A204.1 (cell line): ENCODE results near the gene DTX2.
"Not testable (repeated sequence)": the region's sequence is repeated elsewhere in the genome, so short reads cannot be mapped to it uniquely, and the experiment has no call there.

Experiments used
- FAIRE-seq: peaks from 2 replicates; lab custom pipeline; 2012; peaks lifted over from hg19 to GRCh38; lab: Jason Lieb, UNC

The DTX2 gene

DNA sequence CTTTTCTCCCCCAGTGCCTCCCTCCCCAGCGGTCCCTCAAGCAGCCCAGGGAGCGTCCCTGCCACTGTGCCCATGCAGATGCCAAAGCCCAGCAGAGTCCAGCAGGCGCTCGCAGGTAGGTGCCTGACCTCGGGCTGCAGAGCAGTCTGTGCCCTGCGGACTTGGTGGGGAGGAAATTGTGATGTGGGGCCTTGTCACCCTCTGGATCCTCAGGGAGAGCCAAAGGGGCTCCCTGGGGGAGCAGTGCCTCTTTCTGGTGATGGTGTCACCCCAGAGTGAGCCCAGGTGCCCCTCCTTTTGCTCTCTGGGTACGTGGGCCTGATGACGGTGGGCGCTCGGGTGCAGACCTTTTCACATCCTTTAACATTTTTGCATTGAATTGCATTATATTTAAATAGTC, 30.6 kb downstream of the DTX2 start:
- not testable (repeated sequence) for FAIRE-seq

DNA sequence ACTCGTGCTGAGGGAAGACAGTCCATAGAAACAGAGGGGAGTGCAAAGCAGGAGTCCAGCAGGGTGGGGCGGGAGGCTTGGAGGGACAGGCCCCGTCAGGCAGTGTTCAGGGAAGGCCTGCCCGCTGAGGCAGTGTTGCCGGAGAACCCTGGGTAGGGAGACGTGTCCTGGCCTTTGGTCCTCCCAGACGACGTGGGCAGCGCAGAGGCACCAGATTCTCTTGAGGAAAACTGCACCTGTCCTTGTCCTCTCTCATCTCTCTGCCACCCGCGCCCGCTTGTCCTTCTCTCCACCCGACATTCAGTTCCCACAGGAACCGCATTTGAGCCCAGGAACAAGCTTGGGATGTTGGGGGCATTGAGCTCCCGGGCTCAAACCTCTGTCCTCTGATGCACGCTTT, 34.2 kb downstream of the DTX2 start:
- FAIRE-seq: not testable (repeated sequence)

DNA sequence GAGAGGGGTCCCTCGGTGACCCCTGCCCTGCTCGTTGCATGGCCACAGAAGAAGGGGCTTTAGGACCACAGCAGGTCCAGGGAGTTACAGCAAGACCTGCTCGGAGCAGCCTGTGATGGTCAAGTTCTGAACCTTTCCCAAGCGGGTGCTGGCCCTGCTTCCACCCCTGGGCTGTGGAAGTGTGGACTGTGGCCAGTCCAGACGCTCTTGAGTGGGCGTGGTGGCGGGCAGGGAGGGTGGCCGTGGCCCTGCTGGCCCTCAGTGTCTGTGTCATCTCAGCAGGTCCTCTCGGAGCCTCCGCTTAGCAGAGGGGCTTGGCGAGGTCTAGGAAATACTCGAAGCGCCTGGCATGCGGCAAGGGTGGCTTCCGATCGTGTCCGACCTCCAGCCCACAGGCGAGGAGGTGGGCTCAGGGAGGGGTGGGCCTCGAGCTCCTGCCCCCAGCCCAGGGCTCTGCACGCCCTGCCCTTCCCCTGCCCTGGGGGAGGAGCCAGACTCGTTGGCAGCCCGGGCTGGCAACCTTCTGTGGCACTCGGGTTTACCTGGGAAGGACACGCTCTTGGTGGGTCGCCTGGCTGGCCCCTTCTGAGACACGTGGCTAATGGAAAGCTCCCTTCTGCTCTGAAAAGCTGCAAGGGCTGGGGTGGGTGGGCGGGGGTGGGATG, 36.5 kb downstream of the DTX2 start:
- not testable (repeated sequence) for FAIRE-seq

DNA sequence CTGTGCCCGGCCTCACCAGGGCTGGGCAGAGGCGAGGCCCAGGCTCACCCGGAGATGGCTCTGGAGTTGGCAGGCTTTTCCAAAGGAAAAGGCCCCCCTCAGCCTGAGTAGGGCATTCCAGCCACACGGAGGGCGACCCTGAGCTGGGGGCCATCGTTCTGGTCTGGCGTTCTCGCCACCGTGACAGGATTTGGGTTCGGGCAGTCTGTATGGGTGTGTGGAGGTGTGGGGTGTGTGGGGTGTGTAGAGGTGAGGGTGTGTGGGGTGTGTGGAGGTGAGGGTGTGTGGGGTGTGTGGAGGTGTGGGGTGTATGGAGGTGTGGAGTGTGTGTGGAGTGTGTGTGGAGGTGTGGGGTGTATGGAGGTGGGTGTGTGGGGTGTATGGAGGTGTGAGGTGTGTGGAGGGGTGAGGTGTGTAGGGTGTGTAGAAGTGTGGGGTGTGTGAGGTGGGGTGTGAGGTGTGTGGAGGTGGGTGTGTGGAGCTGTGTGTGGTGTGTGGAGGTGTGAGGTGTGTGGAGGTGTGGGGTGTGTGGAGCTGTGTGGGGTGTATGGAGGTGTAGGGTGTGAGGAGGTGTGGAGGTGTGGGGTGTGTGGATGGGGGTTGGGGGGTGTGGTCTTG, 37.2 kb downstream of the DTX2 start:
- FAIRE-seq: not testable (repeated sequence)

DNA sequence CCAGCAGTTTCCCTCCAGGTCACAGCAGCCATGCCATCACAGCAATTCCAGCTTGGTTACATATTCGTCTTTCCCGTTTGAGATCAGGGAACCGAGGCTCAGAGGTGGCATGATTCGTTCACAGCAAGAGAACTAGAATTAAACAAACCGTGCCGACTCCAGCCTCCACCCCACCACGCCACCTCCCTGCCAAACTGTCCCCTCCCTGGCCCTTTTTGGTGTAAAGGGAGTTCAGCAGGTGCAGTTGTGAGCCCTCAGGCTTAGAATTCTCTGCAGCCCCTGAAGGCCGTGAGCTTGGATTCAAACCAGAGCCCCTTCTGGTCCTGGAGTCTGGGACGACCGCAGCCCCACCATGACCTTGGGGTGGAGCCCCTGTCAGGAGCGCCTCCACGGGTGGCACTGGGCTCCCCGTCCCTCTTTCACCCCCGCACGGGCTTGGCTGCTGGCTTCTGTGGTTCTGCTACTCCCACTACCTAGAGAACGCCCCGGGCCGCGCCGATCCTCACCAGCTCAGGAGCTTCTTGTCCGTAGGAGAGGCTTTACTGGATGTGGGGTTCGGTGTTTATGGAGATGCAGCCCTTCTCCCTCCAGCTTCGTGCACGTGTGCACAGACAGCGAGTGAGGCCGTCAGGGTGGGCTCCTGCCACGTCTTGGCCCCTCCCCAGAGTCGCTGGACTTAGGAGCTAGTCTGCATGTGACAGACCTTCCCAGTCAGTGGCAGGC, 37.9 kb downstream of the DTX2 start:
- not testable (repeated sequence) for FAIRE-seq

DNA sequence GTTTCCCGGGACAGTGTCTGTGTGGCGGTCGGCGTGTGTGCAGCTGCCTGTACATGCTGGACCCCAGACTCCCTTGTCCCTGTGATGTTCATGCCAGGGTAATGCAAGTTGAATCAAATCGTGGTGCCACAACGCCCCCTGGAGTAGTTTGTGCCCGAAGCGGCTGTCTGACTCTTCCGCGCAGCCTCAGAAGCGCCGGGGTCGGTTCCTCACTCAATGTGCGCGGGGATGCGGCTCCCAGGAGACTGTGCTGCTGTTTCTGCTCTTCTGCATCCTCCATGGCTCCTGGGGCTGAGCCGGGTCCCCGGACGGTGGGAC, 38.4 kb downstream of the DTX2 start:
- FAIRE-seq: not testable (repeated sequence)

DNA sequence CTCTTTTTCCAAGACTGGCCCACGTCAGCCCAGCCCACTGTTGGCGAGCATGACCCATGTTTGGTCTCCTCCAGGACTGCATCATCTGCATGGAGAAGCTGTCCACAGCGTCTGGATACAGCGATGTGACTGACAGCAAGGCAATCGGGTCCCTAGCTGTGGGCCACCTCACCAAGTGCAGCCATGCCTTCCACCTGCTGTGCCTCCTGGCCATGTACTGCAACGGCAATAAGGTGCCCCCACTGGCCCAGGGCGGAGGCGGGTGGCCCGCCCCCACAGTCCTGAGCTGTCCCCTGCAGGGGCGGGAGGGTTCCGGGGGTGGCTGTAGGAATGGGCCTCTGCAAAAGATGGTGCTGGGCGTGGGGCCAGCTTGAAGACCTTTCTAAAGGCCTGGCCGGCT, 40.7 kb downstream of the DTX2 start:
- not testable (repeated sequence) for FAIRE-seq

DNA sequence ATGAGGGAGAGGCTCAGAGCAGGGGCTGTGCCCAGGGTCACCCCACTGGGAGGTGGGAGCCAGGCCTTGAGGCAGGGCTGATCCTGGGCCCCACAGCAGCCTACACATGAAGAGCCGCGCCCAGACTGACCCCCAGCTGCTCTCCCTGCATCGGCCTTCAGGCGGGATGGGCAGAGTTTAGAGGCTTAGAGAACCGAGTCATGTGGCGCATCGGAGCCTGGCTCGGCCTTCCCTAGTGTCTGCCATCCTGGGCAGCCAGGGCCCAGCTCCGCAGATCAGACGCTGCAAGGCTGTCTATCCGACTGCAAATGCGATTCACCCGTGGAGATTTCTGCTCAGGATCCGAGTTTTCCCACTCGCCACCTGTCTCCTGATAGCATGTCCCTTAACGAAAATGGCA, 41.3 kb downstream of the DTX2 start:
- FAIRE-seq: not testable (repeated sequence)

DNA sequence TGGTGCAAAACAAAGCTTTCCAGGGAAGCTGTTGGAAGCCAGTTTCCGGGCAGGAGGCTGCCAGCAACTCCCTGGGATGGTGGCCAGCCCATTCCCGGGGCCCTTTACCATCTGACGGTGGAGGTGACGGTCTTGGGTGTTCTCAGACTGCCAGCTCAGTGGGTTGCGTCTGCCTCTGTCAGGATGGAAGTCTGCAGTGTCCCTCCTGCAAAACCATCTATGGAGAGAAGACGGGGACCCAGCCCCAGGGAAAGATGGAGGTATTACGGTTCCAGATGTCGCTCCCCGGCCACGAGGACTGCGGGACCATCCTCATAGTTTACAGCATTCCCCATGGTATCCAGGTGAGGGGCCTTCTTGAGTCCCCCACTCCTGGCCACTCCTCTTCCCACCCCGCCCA, 41.7 kb downstream of the DTX2 start:
- FAIRE-seq: not testable (repeated sequence)

DNA sequence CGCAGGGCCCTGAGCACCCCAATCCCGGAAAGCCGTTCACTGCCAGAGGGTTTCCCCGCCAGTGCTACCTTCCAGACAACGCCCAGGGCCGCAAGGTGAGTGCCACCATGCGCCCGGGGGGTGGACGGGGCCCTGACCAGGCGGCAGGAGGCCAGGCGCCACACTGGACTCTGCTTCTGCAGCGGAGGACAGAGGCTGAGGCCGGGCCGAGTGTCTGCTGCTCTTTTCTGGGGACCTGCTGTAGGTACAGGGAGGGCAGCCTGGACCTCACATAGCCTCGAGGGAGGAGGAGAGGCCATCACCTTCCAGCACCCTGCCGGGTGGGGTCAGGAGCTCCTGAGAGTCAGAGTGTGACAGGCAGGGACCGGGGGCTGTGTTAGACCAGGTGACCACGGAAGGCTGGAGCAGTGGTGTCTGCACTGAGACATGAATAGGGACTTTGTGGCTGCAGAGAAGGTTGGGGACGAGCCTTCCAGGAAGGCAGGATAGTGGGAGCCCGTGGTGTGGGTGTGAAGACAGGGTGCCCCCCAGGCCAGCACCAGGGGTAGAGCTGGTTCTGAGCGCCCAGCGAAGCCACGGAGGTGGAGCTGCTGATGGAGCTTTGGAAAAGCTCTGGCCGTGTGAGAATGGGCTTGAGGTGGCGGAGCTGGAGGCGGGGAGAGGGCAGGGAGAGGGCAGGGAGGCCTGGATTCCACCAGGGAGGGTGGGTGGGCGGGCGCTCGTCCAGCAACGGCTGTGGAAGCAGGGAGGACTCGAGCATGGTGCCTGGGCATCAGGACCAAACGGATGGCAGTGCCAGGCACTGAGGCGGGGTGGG, 43.0 kb downstream of the DTX2 start:
- FAIRE-seq: not testable (repeated sequence)

DNA sequence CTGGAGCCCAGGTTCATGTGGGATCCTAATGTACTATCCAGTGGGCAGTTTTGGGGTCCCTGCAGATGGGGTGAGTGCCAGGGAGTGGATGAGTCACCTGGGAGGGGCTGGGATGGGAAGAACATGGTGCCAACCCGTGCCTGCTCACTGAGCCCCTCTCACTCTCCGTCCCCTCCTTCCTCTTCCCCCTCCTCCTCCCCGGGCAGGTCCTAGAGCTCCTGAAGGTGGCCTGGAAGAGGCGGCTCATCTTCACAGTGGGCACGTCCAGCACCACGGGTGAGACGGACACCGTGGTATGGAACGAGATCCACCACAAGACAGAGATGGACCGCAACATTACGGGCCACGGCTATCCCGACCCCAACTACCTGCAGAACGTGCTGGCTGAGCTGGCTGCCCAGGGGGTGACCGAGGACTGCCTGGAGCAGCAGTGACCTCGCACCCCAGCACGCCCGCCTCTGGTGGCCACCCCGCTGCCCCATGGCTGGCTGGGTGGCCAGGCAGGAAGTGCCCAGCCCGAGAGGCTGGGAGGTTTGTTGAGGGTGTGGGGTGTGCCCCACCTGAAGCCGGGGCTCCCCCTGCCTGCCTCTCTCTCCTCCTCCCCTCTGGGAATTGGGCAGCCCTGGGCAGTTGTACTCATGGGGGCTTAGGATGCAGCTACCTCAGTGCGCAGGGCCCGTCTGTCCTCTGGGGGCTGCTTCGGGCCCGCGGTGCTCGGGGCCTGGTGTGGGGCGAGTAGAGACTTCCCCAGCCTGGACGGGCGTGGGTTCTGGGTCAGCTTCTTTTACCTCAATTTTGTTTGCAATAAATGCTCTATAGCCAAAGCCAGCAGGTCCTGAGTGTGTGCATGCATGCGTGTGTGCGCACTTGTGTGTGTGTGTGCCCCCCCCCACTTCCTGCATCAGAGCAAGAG, 43.9 kb downstream of the DTX2 start:
- FAIRE-seq: no peak

DNA sequence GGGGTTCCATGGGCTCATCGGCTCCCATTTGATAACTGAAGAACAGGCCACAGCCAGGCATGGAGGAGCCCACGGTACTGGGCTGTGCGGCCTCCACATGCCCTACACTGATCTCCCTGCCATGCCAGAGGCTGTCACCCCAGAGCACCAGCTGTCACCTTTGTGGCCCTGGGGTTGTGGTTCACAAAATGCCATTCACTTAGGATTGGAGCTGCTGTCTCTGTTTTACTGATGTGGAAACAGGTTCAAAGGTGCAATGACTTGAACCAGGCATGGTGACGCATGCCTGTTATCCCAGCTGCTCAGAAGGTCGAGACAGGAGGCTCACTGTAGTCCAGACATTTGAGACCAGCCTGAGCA, 44.6 kb downstream of the DTX2 start:
- no peak for FAIRE-seq

DNA sequence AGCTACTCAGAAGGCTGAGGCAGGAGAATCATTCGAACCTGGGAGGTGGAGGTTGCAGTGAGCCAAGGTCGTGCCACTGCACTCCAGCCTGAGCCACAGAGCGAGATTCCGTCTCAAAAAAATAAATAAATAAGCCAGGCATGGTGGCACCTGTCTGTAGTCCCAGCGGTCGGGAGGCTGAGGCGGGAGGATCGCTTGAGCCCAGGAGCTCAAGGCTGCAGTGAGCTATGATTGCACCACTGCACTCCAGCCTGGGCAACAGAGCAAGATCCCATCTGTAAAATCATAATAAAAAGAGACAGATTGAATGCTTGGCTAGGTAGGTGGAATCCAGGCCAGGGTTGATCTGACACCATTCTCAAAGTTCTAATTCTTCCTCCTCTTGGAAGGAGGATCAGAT, 45.1 kb downstream of the DTX2 start:
- FAIRE-seq: not testable (repeated sequence)

DNA sequence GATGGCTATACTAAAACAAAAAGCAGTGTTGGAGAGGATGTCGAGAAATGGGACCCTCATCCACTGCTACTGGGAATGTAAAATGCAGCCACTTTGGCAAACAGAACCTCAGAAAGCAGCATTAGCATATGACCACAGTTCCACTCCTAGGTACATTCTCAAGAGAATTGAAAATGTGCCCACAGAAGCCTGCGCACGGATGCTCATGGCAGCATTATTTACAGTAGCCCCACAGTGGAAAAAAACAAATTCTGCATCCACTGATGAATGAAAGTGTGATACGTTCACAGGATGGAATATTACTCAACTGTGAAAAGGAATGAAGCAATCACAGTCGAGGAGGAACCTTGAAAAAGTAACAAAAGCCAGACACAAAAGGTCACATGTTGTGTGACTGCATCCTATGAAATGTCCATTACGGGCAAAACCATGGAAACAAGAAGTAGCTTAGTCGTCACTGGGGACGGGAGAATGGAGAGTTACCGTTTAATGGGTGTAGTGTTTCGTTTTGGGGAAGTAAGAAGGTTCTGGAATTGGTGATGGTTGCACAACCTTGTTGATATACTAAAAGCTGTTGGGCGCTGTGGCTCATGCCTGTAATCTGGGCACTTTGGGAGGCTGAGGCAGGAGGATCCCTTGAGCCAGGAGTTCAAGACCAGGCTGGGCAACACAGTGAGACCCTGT, 46.4 kb downstream of the DTX2 start:
- no peak for FAIRE-seq

DNA sequence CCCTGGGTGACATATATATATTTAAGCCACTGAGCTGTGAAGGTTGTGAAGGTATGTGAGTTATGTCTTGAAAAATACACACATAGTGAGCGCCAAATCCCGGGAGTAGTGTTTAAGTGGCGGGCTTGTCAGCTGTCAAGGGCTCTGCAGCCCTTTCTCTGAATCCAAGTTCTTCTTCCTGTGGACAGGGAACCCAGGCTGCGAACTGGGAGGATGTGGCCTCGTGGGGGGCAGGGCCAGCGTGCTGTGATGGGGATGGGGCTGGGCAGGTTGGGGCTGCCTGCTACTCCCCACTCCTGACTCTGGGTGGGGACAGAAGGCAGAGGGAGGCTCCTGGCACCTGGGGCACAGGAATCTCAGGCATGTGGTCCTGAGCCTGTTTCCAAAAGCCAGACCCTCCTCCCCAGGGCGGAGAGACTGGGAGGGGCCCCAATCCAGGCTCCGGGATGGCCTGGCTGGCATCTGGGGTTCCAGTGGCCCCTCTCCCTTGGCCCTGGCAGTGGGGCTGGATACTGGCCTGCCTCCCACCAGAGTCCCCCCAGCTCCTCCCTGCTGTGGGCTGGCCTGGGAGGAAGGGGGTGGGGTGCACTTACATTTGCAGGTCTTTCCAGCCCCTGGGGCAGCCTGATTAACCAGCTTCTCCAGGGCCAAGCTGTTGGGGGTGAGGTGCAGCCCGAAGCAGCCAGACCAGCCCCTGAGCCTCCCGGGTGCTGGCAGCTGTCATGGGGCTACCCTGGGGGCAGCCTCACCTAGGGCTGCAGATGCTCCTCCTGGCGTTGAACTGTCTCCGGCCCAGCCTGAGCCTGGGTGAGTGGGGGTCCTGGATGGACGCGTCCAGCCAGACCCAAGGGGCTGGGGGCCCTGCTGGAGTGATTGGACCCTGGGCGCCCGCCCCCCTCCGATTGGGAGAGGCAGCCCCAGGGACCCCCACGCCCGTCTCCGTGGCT, 48.7 kb downstream of the DTX2 start, which contains the start of gene UPK3B:
TSS of gene UPK3B (plus strand) at position 622 of the 947 bp plus-strand sequence. CDS start at position 723, 101 bp downstream.
- FAIRE-seq: no peak

DNA sequence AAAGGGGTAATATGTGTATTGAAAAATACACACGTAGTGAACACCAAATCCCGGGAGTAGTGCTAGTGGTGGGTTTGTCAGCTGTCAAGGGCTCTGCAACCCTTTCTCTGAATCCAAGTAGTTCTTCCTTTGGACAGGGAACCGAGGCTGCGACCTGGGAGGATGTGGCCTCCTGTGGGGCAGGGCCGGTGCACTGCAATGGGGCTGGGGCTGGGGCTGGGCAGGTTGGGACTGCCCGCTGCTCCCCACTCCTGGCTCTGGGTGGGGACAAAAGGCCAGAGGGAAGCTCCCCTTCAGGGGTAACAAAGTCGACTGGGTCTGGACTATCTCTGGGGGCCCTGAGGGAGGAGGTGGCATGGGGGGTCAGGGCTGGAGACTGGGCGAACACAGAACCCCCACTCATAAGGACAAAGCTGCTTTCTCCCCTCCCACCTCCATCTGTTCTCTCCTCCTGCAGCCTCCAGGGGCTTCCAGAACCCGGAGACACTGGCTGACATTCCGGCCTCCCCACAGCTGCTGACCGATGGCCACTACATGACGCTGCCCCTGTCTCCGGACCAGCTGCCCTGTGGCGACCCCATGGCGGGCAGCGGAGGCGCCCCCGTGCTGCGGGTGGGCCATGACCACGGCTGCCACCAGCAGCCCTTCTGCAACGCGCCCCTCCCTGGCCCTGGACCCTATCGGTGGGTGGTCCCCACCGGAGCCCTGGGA, 49.8 kb downstream of the DTX2 start:
- FAIRE-seq: not testable (repeated sequence)

DNA sequence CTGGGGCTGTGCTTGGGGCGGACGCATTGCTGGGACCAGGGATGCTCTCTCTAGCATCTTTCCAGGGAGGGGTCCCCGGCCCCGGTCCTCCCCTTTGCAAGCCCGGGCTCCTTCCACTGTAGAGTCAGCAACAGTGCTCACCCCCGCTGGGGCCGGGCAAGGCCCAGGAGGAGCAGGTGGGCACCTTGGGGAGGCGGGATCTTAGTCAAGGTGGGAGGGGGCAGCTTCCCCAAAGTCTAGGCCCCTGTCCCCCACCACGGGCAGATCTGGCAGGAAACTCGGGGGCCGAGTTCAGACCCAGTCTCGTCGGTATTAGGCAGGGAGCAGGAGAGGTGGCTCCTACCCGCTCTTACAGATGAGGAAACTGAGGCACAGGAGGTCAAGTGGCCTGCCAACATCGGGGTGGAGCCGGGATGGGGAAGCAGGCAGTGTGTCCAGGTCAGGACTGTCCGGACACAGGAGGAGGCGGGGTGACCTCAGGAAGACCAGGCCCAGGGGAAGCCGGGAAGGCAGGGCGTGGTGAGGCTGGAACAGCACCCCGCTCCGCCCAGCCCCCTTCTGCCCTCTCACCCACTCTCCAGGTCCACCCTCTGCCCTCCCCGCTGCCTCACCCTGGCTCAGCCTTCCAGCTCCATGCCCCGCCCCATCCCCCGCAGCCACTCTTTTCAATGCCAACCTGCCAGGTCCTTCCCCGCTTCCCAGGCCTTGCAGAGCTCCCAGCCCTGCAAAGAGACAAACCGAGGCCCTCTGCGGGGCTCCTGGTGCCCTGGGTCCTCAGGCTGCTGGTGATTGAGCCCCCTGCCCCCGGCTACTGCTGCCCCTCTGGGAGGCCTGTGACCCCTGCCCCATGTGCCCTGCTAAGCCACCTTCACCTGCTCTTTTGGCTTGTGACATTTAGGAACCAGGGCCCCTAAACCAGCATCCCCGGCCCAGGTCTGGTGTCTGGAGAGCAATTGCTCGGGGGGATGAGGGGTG, 50.7 kb downstream of the DTX2 start:
- FAIRE-seq: not testable (repeated sequence)
